Smooth muscle cell (in vitro differentiated cells): ENCODE measurements around the gene KRTAP5-2. TPM values are rescaled to one million over a fixed set of nuclear protein-coding genes. Genes with fewer than 3 reads are reported as not detected.

Experiments used
- DNase-seq: peaks from one replicate; lab custom pipeline; 2025; ENCODE audit not compliant: unreplicated experiment; lab: John Stamatoyannopoulos, UW
- H2AFZ ChIP-seq: fragments of 200-600 bp; sonication (generic); 2 replicates; pipeline ENCODE4 v1.6.0; 2016; ENCODE audit warnings: antibody characterized with exemption, low read depth, mild to moderate bottlenecking
- H3F3A ChIP-seq: fragments of 200-600 bp; sonication (generic); 2 replicates; pipeline ENCODE4 v1.6.0; 2017; ENCODE audit warnings: antibody characterized with exemption, low read depth
- H3K27ac ChIP-seq: fragments of 200-600 bp; sonication (generic); 2 replicates; pipeline ENCODE4 v1.5.1; 2016; ENCODE audit warnings: low read depth, mild to moderate bottlenecking
- H3K27me3 ChIP-seq: fragments of 200-600 bp; sonication (generic); 2 replicates; pipeline ENCODE4 v1.6.1; 2016; ENCODE audit warnings: low read depth, mild to moderate bottlenecking
- H3K36me3 ChIP-seq: fragments of 200-600 bp; sonication (generic); 2 replicates; pipeline ENCODE4 v1.5.1; 2016; ENCODE audit warnings: low read depth
- H3K4me1 ChIP-seq: fragments of 200-600 bp; sonication (generic); 2 replicates; pipeline ENCODE4 v1.5.1; 2016; ENCODE audit warnings: low read depth
- H3K4me2 ChIP-seq: fragments of 200-600 bp; sonication (generic); 2 replicates; pipeline ENCODE4 v1.6.0; 2016; ENCODE audit warnings: mild to moderate bottlenecking
- H3K4me3 ChIP-seq: fragments of 200-600 bp; sonication (generic); 2 replicates; pipeline ENCODE4 v1.5.1; 2016; ENCODE audit warnings: mild to moderate bottlenecking
- H3K79me2 ChIP-seq: fragments of 200-600 bp; sonication (generic); 2 replicates; pipeline ENCODE4 v1.6.0; 2016; ENCODE audit warnings: low read depth, mild to moderate bottlenecking
- H3K9ac ChIP-seq: fragments of 200-600 bp; sonication (generic); 2 replicates; pipeline ENCODE4 v1.6.0; 2016; ENCODE audit warnings: low read depth
- H3K9me3 ChIP-seq: fragments of 200-600 bp; sonication (generic); replicated peaks from 2 replicates; pipeline ENCODE4 v1.5.1; 2016; ENCODE audit warnings: low read depth
- H4K20me1 ChIP-seq: fragments of 200-600 bp; sonication (generic); 2 replicates; pipeline ENCODE4 v1.6.0; 2016; ENCODE audit warnings: low read depth
- CTCF ChIP-seq: fragments of 200-600 bp; sonication (generic); IDR thresholded peaks from 2 replicates; pipeline ENCODE4 v1.5.1; 2017; ENCODE audit warnings: borderline replicate concordance, mild to moderate bottlenecking, antibody characterized with exemption; ENCODE audit not compliant: insufficient read depth, poor library complexity, severe bottlenecking
- WGBS: methylation state at CpG from one replicate; pipeline ENCODE4 v1.1.7; 2016; ENCODE audit warnings: low lambda C conversion rate; 5-methylcytosine and 5-hydroxymethylcytosine counted together
- polyA plus RNA-seq: library from polyadenylated mRNA; unstranded; fragments of >200 nt; fragmentation: Nextera tagmentation; extraction: Ambion mirVana; gene quantifications from 2 replicates; pipeline ENCODE4 v1.2.1, GENCODE V29; 2016
- total RNA-seq: library from RNA; depleted of rRNA; stranded (reverse); fragments of >200 nt; gene quantifications from 2 replicates; pipeline ENCODE4 v1.2.3, GENCODE V29; 2014

The KRTAP5-2 gene
- total and polyA plus RNA-seq, 2 experiments from 2014 or later: 0.14 TPM; not detected in 1

GRCh38 chr11:1637628-1638027, 39.5 kb upstream of the KRTAP5-2 start:
- Histone ChIP-seq H3K9ac (no peak overlapping the region), H2AFZ (no peak overlapping the region), H3K9me3 (no peaks in the 10 kb centered on the region), H3K4me1 (no peaks in the 10 kb centered on the region), H3K4me2 (no peak overlapping the region), H3K79me2 (no peaks in the 10 kb centered on the region), H3K27me3 (peaks cover 6% of the 10 kb centered on the region), H4K20me1 (no peaks in the 10 kb centered on the region), H3K36me3 (no peaks in the 10 kb centered on the region), H3K4me3 (no peak overlapping the region), H3K27ac (no peak overlapping the region), H3F3A (no peaks in the 10 kb centered on the region)
- WGBS: 82% methylated on average over 2 of the region's 2 CpGs
- DNase-seq: no peak
- TF ChIP-seq CTCF: no peak

DNA sequence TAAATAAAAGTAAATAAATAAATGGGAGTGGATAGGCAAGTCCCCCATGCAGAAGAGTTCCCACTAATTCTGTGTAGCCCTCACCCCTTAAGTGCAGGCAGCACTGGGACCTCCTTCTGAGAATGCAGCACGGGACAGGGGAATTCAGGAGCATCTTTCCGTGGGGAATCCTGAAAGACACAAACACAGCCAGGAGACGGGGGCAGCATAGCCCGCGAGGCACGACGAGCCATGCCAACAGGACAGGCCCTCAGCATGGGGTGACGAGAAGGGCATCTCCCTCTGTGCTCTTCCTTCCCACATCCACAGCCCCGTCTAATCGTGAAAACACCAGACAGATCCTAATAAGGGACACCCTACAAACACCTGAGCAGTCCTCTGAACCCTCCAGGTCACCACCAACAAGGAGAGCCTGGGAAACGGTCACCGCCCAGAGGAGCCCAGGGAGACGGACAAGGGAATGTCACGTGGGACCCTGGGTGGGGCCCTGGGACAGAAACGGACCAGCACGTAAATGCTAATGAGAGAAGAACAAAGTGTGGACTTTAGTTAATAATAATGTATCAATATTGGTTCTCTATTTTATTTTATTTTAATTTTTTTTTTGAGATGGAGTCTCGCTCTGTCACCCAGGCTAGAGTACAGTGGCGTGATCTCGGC, 38.3 kb upstream of the KRTAP5-2 start:
- Histone ChIP-seq H3K36me3 (no peaks in the 10 kb centered on the region), H3F3A (no peaks in the 10 kb centered on the region), H3K4me3 (no peak overlapping the region), H4K20me1 (no peaks in the 10 kb centered on the region), H3K4me2 (no peak overlapping the region), H2AFZ (no peak overlapping the region), H3K27ac (no peak overlapping the region), H3K79me2 (no peaks in the 10 kb centered on the region), H3K27me3 (peaks cover 19% of the 10 kb centered on the region), H3K9me3 (no peaks in the 10 kb centered on the region), H3K4me1 (no peaks in the 10 kb centered on the region), H3K9ac (no peak overlapping the region)
- no peak for TF ChIP-seq CTCF
- no peak for DNase-seq
- 86% methylated on average over 16 of the region's 19 CpGs for WGBS

GRCh38 chr11:1633864-1634263, 35.8 kb upstream of the KRTAP5-2 start:
- Histone ChIP-seq H3K36me3 (no peaks in the 10 kb centered on the region), H2AFZ (no peak overlapping the region), H3K9ac (no peak overlapping the region), H3K27ac (no peak overlapping the region), H3K27me3 (peaks cover 33% of the 10 kb centered on the region), H3K4me3 (no peak overlapping the region), H3K4me1 (no peaks in the 10 kb centered on the region), H3K79me2 (no peaks in the 10 kb centered on the region), H3K4me2 (no peak overlapping the region), H4K20me1 (no peaks in the 10 kb centered on the region), H3F3A (no peaks in the 10 kb centered on the region), H3K9me3 (no peaks in the 10 kb centered on the region)
- 91% methylated on average over 4 of the region's 10 CpGs for WGBS
- no peak for TF ChIP-seq CTCF
- DNase-seq: no peak
